ENCODE data around the gene MAOB. TPM values are rescaled to one million over a fixed set of nuclear protein-coding genes. Genes with fewer than 3 reads are reported as not detected.
A peak's percentile ranks its signal among the peaks of the same experiment; 100 is the strongest.

MAOB gene
- total and polyA plus RNA-seq, 8 donors = 3.1 to 15.1 (median 6.0) TPM

- intact Hi-C loops (cut with DNase I) = no loop called here
- no peaks in the 10 kb centered on the region for H3K4me1 ChIP-seq
- ATAC-seq (peak in 1 of 4 donors; percentile 20), FAIRE-seq (peak; percentile 17), DNase-seq (no peak)
- TF ChIP-seq CTCF (IDR thresholded peaks at IDR 0.05) = no peak
- H3K9me3 ChIP-seq = no peaks in the 10 kb centered on the region
- H3K36me3 ChIP-seq = no peaks in the 10 kb centered on the region
- H3K27ac ChIP-seq = no peak overlapping the region
- peaks cover 0 to 10% (median 0%) of the 10 kb centered on the region in 4 donors for H3K27me3 ChIP-seq
- no peak overlapping the region for H3K4me3 ChIP-seq
These were observed 72.8 kb downstream of the MAOB start for GRCh38 chrX:43809463-43809862.

GRCh38 chrX:43808231-43808630, 74.0 kb downstream of the MAOB start:
- Histone ChIP-seq H3K9me3 (no peaks in the 10 kb centered on the region), H3K4me1 (no peaks in the 10 kb centered on the region), H3K36me3 (no peaks in the 10 kb centered on the region), H3K27ac (no peak overlapping the region), H3K27me3 (peaks cover 0 to 18% (median 0%) of the 10 kb centered on the region in 4 donors), H3K4me3 (no peak overlapping the region)
- no peak for TF ChIP-seq CTCF (IDR thresholded peaks at IDR 0.05)
- DNase-seq = no peak
- ATAC-seq = no peak
- intact Hi-C loops (cut with DNase I) = no loop called here
- FAIRE-seq = no peak

- WGBS, 2 donors = 45% methylated on average over 2 of the region's 2 CpGs
- Histone ChIP-seq H3K27me3 (peaks cover 0 to 26% (median 2%) of the 10 kb centered on the region in 4 donors), H3K9me3 (no peaks in the 10 kb centered on the region), H3K36me3 (no peaks in the 10 kb centered on the region), H3K4me1 (no peaks in the 10 kb centered on the region), H3K4me3 (no peak overlapping the region), H3K27ac (no peak overlapping the region)
- intact Hi-C loops (cut with DNase I) = no loop called here
- TF ChIP-seq CTCF (IDR thresholded peaks at IDR 0.05) = no peak
- DNase-seq (no peak), ATAC-seq (peak in 1 of 4 donors; percentile 66), FAIRE-seq (peak; percentile 89)
These were observed 76.7 kb downstream of the MAOB start for GRCh38 chrX:43805579-43805978.

GRCh38 chrX:43804021-43804420, 78.2 kb downstream of the MAOB start:
- Histone ChIP-seq H3K9me3 (no peaks in the 10 kb centered on the region), H3K27me3 (peaks cover 0 to 39% (median 4%) of the 10 kb centered on the region in 4 donors), H3K36me3 (no peaks in the 10 kb centered on the region), H3K27ac (no peak overlapping the region), H3K4me3 (no peak overlapping the region), H3K4me1 (no peaks in the 10 kb centered on the region)
- TF ChIP-seq CTCF (IDR thresholded peaks at IDR 0.05) = no peak
- ATAC-seq (no peak), DNase-seq (no peak), FAIRE-seq (no peak)
- intact Hi-C loops (cut with DNase I) = no loop called here
- WGBS, 2 donors = 51 to 76% methylated on average over 5 of the region's 5 CpGs

- peaks cover 0 to 10% (median 4%) of the 10 kb centered on the region in 4 donors for H3K27me3 ChIP-seq
- no peak overlapping the region for H3K27ac ChIP-seq
- H3K4me1 ChIP-seq = no peaks in the 10 kb centered on the region
- DNase-seq (no peak), ATAC-seq (no peak), FAIRE-seq (no peak)
- H3K9me3 ChIP-seq = no peaks in the 10 kb centered on the region
- H3K4me3 ChIP-seq = no peak overlapping the region
- H3K36me3 ChIP-seq = no peaks in the 10 kb centered on the region
- 76 to 88% methylated on average over 5 of the region's 5 CpGs for WGBS, 2 donors
- intact Hi-C loops (cut with DNase I) = no loop called here
- TF ChIP-seq CTCF (IDR thresholded peaks at IDR 0.05) = no peak
These were observed 96.2 kb downstream of the MAOB start for GRCh38 chrX:43785930-43786591.
